Spinal cord (tissue), 10 donors: ENCODE measurements around the gene PPP5C. TPM values are rescaled to one million over a fixed set of nuclear protein-coding genes. Genes with fewer than 3 reads are reported as not detected.
"Not testable (repeated sequence)": the region's sequence is repeated elsewhere in the genome, so short reads cannot be mapped to it uniquely, and the experiment has no call there.

Source experiments
- DNase-seq, 6 donors: peaks; one replicate each; pipeline versions ENCODE4 v3.0.0 to v3.0.0-alpha.2; 2013 to 2015; ENCODE audit warnings: low spot score in 6 of 6, low read depth in 4 of 6
- H3K27ac ChIP-seq: one replicate; pipeline ENCODE4 v1.5.1; 2013; ENCODE audit warnings: low read depth, low read length, control low read depth
- H3K27me3 ChIP-seq: one replicate; pipeline ENCODE4 v1.6.1; 2013; ENCODE audit warnings: low read length; ENCODE audit not compliant: control insufficient read depth, insufficient read depth
- H3K36me3 ChIP-seq: one replicate; pipeline ENCODE4 v1.6.1; 2013; ENCODE audit warnings: low read length; ENCODE audit not compliant: control insufficient read depth, insufficient read depth
- H3K4me1 ChIP-seq: one replicate; pipeline ENCODE4 v1.6.1; 2013; ENCODE audit warnings: low read length; ENCODE audit not compliant: control insufficient read depth, insufficient read depth
- H3K4me3 ChIP-seq: one replicate; pipeline ENCODE4 v1.5.1; 2013; ENCODE audit warnings: low read depth, low read length, control low read depth
- H3K9me3 ChIP-seq: one replicate; pipeline ENCODE4 v1.6.1; 2013; ENCODE audit warnings: low read length; ENCODE audit not compliant: control insufficient read depth, insufficient read depth
- WGBS: methylation state at CpG from one replicate; pipeline ENCODE4 v1.1.5; 2013; ENCODE audit warnings: missing lambda C conversion rate; ENCODE audit not compliant: insufficient coverage; 5-methylcytosine and 5-hydroxymethylcytosine counted together
- polyA plus RNA-seq, 2 donors: library from polyadenylated mRNA; unstranded; fragments of 120-200 nt; gene quantifications; one replicate each; pipeline ENCODE4 v1.2.1, GENCODE V29; 2013; ENCODE audit not compliant: insufficient read length in 2 of 2
- small RNA-seq: library from RNA; depleted of rRNA; stranded (forward); fragments of <200 nt; gene quantifications from one replicate; pipeline ENCODE3, GENCODE V24; 2014; ENCODE audit warnings: low replicate concordance
- total RNA-seq, 2 donors: library from RNA; depleted of rRNA in 1 of 2; stranded (reverse); fragments of 120-200 nt in 1 of 2; fragments of >200 nt in 1 of 2; gene quantifications; one replicate each; pipeline versions ENCODE4 v1.2.3 to v1.2.4, GENCODE V29; 2013 to 2014
- donor health status: healthy.

PPP5C gene
- total and polyA plus RNA-seq, 4 donors = 52.5 to 158 (median 110) TPM

DNA sequence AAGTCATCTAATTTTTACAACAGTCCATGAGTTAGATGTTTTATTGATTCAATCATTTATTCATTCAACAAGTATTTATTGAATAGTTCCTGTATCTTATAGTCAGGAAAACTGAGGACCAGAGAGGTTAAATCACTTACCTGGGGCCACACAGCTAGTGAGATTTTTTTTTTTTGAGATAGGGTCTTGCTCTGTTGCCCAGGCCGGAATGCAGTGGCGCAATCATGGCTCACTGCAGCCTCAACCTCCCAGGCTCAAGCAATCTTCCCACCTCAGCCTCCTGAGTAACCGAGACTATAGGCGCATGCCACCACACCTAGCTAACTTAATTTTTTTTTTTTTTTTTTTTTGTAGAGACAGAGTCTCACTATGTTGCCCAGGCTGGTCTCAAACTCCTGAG is 88.8 kb downstream of the PPP5C start:
- not testable (repeated sequence) for H3K27ac ChIP-seq, H3K9me3 ChIP-seq, H3K4me1 ChIP-seq, DNase-seq, H3K4me3 ChIP-seq, H3K27me3 ChIP-seq, H3K36me3 ChIP-seq
- no CpG with 5 or more reads among the region's 4 CpGs for WGBS

Small RNA genes lying within 50 kb of the gene (small RNA-seq; reads per million reads assigned to genes)
- gene RNU6-924P = not detected

Other genes with a start within 250 kb of the PPP5C start
- not detected for gene IGFL3, start 222.4 kb upstream of the PPP5C start, total RNA-seq
- gene IGFL3, start 222.4 kb upstream of the PPP5C start, polyA plus RNA-seq = not detected
- under 1 TPM; 0.10 to 0.61 TPM for gene IGFL2, start 198.8 kb upstream of the PPP5C start, total RNA-seq
- gene IGFL2, start 198.8 kb upstream of the PPP5C start, polyA plus RNA-seq = under 1 TPM in 1 of 2 donors, not detected in 1; 0.53 TPM
- not detected for gene IGFL1, start 117.3 kb upstream of the PPP5C start, total RNA-seq
- not detected for gene IGFL1, start 117.3 kb upstream of the PPP5C start, polyA plus RNA-seq
- 10 to 100 TPM; 16.9 to 54.9 TPM for gene HIF3A, start 50.0 kb upstream of the PPP5C start, total RNA-seq
- 10 to 100 TPM; 30.4 to 93.8 TPM for gene HIF3A, start 50.0 kb upstream of the PPP5C start, polyA plus RNA-seq
- gene CCDC8, start 66.5 kb downstream of the PPP5C start, total RNA-seq = 10 to 100 TPM; 16.6 to 37.9 TPM
- gene CCDC8, start 66.5 kb downstream of the PPP5C start, polyA plus RNA-seq = 10 to 100 TPM; 13.2 to 15.2 TPM
- gene PNMA8C, start 81.8 kb downstream of the PPP5C start, total RNA-seq = 10 to 100 TPM in 1 of 2 donors, 1 to 10 TPM in 1; 8.7 to 21.1 TPM
- gene PNMA8C, start 81.8 kb downstream of the PPP5C start, polyA plus RNA-seq = 10 to 100 TPM; 23.7 to 31.9 TPM
- gene PNMA8A, start 124.5 kb downstream of the PPP5C start, total RNA-seq = 10 to 100 TPM; 85.6 to 93.0 TPM
- gene PNMA8A, start 124.5 kb downstream of the PPP5C start, polyA plus RNA-seq = 100 to 1,000 TPM in 1 of 2 donors, 10 to 100 TPM in 1; 89.7 to 105 TPM
- 10 to 100 TPM; 10.6 to 17.7 TPM for gene PNMA8B, start 148.8 kb downstream of the PPP5C start, total RNA-seq
- gene PNMA8B, start 148.8 kb downstream of the PPP5C start, polyA plus RNA-seq = 10 to 100 TPM; 30.2 to 31.0 TPM